RWPE1 (cell line): ENCODE results near the gene ANKRD11.

ENCODE experiments used
- CTCF ChIA-PET: fragments of 350-600 bp; sonication (Branson Sonifier 250); formaldehyde crosslinking; extraction: SDS; loops from one replicate; lab custom pipeline; 2021; lab: Yijun Ruan, JAX
- POLR2A ChIA-PET: fragments of 400-600 bp; formaldehyde crosslinking; extraction: SDS; loops from one replicate; lab custom pipeline; 2020; ENCODE audit warnings: antibody characterized with exemption; ENCODE audit not compliant: low non-redundant PET; lab: Yijun Ruan, JAX
- DNase-seq: peaks from one replicate; pipeline ENCODE4 v3.0.0; 2012; ENCODE audit warnings: low spot score
- H3K27ac ChIP-seq: fragments of 450-650 bp; 2 replicates; pipeline ENCODE4 v1.5.1; 2017
- CTCF ChIP-seq: fragments of 450-650 bp; conservative IDR thresholded peaks from 2 replicates; pipeline ENCODE4 v1.5.1; 2017; ENCODE audit warnings: low read depth, mild to moderate bottlenecking

ANKRD11 gene

GRCh38 chr16:89507834-89508590 is 17.7 kb upstream of the ANKRD11 start, which contains the start of gene SPG7:
TSS of gene SPG7 (plus strand) at chr16:89508403. CDS start at chr16:89508418, 15 bp downstream.
- DNase-seq: peak; percentile 93
- CTCF ChIA-PET: interaction anchor here (0.6 to 1.5 kb wide), 4 partner anchors 19 to 193 kb away, joined by 3 to 7 read pairs (median 6); no protein-coding TSS in a partner anchor
- TF ChIP-seq CTCF: no peak
- POLR2A ChIA-PET: interaction anchor here (0.6 to 1.2 kb wide), 2 partner anchors 9 to 36 kb away, joined by 3 read pairs; no protein-coding TSS in a partner anchor
- peak within 1 kb of the TSS; percentile 90 for H3K27ac ChIP-seq

DNA sequence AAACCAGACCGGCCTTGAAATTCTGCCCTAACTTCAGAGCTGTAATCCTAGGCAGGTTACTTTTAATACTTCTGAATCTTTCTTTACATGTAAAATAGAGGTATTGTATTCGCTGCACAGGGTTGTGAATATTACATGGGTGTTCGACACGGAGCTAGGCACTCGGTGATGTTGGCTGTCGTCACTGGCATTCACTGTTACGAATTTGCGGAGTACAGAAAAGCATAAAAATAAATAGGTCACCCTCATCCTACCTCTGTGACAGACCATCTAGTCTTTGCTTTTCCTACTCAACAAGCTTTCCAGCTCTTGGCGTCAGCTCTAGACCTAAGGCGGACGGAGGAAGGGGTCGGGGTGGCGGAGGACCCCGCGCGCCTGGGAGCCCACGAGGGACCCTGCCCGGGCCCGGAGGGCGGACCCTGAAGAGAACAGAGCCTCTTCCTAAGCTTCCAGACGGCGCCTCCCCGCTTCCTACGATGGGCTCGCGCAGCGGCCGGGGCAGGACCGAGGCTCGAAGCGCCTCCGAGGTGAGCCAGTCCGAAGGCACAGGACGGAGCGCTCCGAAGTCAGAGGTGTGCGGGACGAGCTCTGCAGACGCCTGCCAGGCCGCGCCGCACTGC is 17.0 kb upstream of the ANKRD11 start:
- peak overlapping the region; percentile 90 for H3K27ac ChIP-seq
- no peak for DNase-seq
- no peak for TF ChIP-seq CTCF
- POLR2A ChIA-PET: interaction anchor here (0.5 to 1.2 kb wide), 3 partner anchors 9 to 52 kb away, joined by 3 read pairs; no protein-coding TSS in a partner anchor
- CTCF ChIA-PET: interaction anchor here (0.6 to 0.7 kb wide), 2 partner anchors 134 to 164 kb away, joined by 3 read pairs; no protein-coding TSS in a partner anchor

- H3K27ac ChIP-seq: peak overlapping the region; percentile 90
- ChIA-PET POLR2A (interaction anchor here (0.5 to 0.6 kb wide), 2 partner anchors 52 to 76 kb away, joined by 3 to 7 read pairs; no protein-coding TSS in a partner anchor), CTCF (interaction anchor here (0.7 kb wide), 1 partner anchor 163 kb away, joined by 3 read pairs; no protein-coding TSS in a partner anchor)
- DNase-seq: no peak
- TF ChIP-seq CTCF: no peak
Observed at GRCh38 chr16:89506791-89507191, 16.4 kb upstream of the ANKRD11 start.

GRCh38 chr16:89506113-89506504 is 15.7 kb upstream of the ANKRD11 start:
- ChIA-PET CTCF (no interaction called here), POLR2A (interaction anchor here (0.6 kb wide), 1 partner anchor 75 kb away, joined by 7 read pairs; no protein-coding TSS in a partner anchor)
- H3K27ac ChIP-seq: peak overlapping the region; percentile 90
- TF ChIP-seq CTCF: no peak
- no peak for DNase-seq

DNA sequence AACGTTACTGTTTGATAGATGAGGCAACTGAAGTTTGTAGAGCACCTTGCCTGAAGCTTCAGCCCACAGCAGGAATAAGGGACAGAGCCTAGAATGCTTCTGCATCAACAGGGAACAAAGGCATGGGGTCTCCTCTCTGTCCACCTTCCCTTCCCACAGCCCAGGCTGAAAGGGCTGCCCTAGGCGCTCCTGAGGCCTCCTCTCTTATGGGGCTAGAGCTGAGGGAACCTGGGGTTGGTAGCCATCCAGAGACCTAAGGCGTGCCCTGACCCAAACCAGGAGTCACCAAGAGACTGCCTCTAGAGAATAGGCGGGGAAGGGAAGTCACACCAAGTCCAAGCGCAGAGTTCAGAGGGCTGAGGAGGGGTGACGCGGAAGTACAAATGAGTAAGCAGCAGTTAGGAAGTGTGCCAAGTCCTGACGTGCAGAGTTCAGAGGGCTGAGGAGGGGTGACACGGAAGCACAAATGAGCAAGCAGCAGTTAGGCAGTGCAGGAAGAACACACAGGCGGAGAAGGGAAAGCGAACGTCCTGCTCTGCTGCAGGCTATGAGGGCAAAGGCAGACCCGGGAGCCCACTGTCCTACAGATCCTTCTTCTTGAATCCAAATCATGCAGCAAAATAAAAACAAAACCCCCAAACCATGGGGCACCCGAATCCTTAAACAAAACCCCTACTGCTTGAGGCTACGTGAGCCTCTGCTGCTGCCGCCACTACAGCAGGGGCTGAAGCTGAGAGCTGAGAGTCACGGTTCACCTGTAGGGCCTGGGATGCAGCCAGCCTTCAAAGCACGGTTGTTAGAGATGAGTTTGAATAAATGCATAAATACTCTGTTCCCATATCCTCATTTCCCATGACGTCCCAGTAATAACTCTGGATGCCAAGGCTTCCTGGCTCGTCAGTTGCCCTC is 15.1 kb upstream of the ANKRD11 start:
- peak overlapping the region; percentile 90 for H3K27ac ChIP-seq
- ChIA-PET CTCF (no interaction called here), POLR2A (no interaction called here)
- DNase-seq: peak; percentile 84
- no peak for TF ChIP-seq CTCF
